SK-N-SH treated with all-trans-retinoic acid at 6 μM for 48 hours (cell line): ENCODE results near the gene CD274.
"Not testable (repeated sequence)": the region's sequence is repeated elsewhere in the genome, so short reads cannot be mapped to it uniquely, and the experiment has no call there.

Source experiments
- CSDC2 ChIP-seq: fragments of 250-450 bp; sonication (Bioruptor Pico); IDR thresholded peaks from 2 replicates; pipeline ENCODE4 v1.5.0; 2020; ENCODE audit warnings: mild to moderate bottlenecking, moderate library complexity
- CSRNP3 ChIP-seq: fragments of 250-450 bp; sonication (Bioruptor Pico); IDR thresholded peaks from 2 replicates; pipeline ENCODE4 v1.5.1; 2021; ENCODE audit warnings: mild to moderate bottlenecking, moderate library complexity
- GLIS3 ChIP-seq: fragments of 250-450 bp; sonication (Bioruptor Pico); IDR thresholded peaks from 2 replicates; pipeline ENCODE4 v1.5.0; 2020; ENCODE audit warnings: mild to moderate bottlenecking, moderate library complexity
- PATZ1 ChIP-seq: fragments of 250-450 bp; sonication (Bioruptor Pico); IDR thresholded peaks from 2 replicates; pipeline ENCODE4 v1.8.0; 2020; ENCODE audit warnings: mild to moderate bottlenecking, moderate library complexity, borderline replicate concordance
- POU6F1 ChIP-seq: fragments of 250-450 bp; sonication (Bioruptor Pico); IDR thresholded peaks from 2 replicates; pipeline ENCODE4 v1.8.0; 2021; ENCODE audit warnings: low read depth, mild to moderate bottlenecking, moderate library complexity, borderline replicate concordance
- RARB ChIP-seq: fragments of 250-450 bp; sonication (Bioruptor Pico); IDR thresholded peaks from 2 replicates; pipeline ENCODE4 v1.8.0; 2021; ENCODE audit warnings: mild to moderate bottlenecking, moderate library complexity
- TCF4 ChIP-seq: fragments of 250-450 bp; sonication (Bioruptor Pico); IDR thresholded peaks from 2 replicates; pipeline ENCODE4 v1.8.0; 2021; ENCODE audit warnings: mild to moderate bottlenecking, moderate library complexity, borderline replicate concordance
- TOX ChIP-seq: fragments of 250-450 bp; sonication (Bioruptor Pico); IDR thresholded peaks from 2 replicates; pipeline ENCODE4 v1.8.0; 2021; ENCODE audit warnings: mild to moderate bottlenecking, moderate library complexity, borderline replicate concordance
- ZFP3 ChIP-seq: fragments of 250-450 bp; sonication (Bioruptor Pico); IDR thresholded peaks from 2 replicates; pipeline ENCODE4 v1.5.0; 2020; ENCODE audit warnings: mild to moderate bottlenecking, moderate library complexity
- ZFP30 ChIP-seq: fragments of 450-650 bp; formaldehyde crosslinking; IDR thresholded peaks from 2 replicates; pipeline ENCODE4 v1.5.0; 2022; ENCODE audit warnings: mild to moderate bottlenecking, moderate library complexity

- TF ChIP-seq RARB; GLIS3; ZFP3; ZFP30; POU6F1 (CRISPR knock-in tag); PATZ1 (CRISPR knock-in tag); TCF4; CSDC2 (CRISPR knock-in tag); TOX (CRISPR knock-in tag); CSRNP3 (CRISPR knock-in tag): not testable (repeated sequence)
Observed at GRCh38 chr9:5433328-5433727, 17.0 kb upstream of the CD274 start.
